Gastroesophageal sphincter (tissue), 3 donors: ENCODE data around the gene PRUNE1.

Experiments
- EP300 ChIP-seq: sonication (generic); formaldehyde crosslinking; IDR thresholded peaks from one replicate; pipeline ENCODE4 v1.6.1; 2017; ENCODE audit warnings: antibody characterized with exemption, mild to moderate bottlenecking
- POLR2AphosphoS5 ChIP-seq: sonication (generic); formaldehyde crosslinking; IDR thresholded peaks from one replicate; pipeline ENCODE4 v1.6.1; 2017; ENCODE audit warnings: antibody characterized with exemption
- TF ChIP-seq, protein P1 (sequence below), 4 experiments: fragments of 200-600 bp in 2 of 4; fragments of 450-650 bp in 2 of 4; sonication (generic) in 1 of 4; IDR thresholded peaks; one replicate each; pipeline ENCODE4 v1.5.1; 2017 to 2019; ENCODE audit warnings: antibody characterized with exemption in 4 of 4, mild to moderate bottlenecking in 2 of 4, moderate library complexity in 2 of 4

DNA sequence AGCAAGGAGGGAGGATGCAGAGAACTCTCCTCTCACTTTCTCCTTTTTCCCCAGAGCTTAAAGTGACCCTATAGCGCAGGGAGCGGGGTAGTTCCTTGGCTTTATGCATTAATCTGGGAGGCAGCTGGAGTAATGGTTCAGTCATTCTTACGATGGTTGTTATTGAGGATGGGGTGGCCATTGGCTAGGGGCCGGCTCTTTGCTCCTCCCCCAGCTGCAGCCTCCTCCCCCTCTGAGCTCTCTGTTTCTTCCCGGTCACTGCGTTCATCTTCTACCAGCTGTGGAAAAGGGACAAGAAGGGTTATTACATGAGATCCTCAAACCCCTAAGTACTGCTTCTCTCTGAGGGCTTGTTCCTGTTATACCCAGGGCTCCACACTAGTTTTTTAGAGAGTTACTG, 42.2 kb upstream of the PRUNE1 start:
- TF ChIP-seq POLR2AphosphoS5: no peak
- TF ChIP-seq, protein P1, sequence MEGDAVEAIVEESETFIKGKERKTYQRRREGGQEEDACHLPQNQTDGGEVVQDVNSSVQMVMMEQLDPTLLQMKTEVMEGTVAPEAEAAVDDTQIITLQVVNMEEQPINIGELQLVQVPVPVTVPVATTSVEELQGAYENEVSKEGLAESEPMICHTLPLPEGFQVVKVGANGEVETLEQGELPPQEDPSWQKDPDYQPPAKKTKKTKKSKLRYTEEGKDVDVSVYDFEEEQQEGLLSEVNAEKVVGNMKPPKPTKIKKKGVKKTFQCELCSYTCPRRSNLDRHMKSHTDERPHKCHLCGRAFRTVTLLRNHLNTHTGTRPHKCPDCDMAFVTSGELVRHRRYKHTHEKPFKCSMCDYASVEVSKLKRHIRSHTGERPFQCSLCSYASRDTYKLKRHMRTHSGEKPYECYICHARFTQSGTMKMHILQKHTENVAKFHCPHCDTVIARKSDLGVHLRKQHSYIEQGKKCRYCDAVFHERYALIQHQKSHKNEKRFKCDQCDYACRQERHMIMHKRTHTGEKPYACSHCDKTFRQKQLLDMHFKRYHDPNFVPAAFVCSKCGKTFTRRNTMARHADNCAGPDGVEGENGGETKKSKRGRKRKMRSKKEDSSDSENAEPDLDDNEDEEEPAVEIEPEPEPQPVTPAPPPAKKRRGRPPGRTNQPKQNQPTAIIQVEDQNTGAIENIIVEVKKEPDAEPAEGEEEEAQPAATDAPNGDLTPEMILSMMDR (IDR thresholded peaks at IDR 0.05): no peak
- no peak for TF ChIP-seq EP300
